Glomerular visceral epithelial cell (primary cell): Measurements from ENCODE around the gene ANTKMT.
"Not testable (repeated sequence)": the region's sequence is repeated elsewhere in the genome, so short reads cannot be mapped to it uniquely, and the experiment has no call there.

Experiments used
- DNase-seq: peaks from one replicate; pipeline ENCODE4 v3.0.0-alpha.2; 2016; ENCODE audit errors: extremely low spot score

The ANTKMT gene

GRCh38 chr16:743794-744500 is 23.0 kb downstream of the ANTKMT start:
- no peak for DNase-seq

DNA sequence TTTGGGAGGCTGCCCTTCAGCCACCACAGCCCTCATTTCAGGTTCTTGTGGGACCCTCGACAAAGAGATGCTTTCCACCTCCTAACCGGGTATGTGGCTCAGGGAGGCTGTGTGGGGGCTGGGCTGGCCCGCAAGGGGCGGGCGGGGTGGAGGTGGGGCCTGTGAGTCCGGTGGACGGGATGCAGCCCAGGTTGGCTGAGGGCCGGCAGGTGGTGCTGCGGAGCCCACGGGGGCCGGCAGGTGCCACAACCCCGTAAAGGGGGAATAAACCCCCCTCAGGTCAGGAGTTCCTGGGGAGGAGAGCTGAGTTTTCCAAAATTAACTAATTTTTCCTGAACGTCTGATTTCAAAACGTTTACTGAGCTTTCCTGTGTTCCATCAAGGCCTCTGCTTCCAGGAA is 24.8 kb downstream of the ANTKMT start:
- DNase-seq, result no peak

- no peak for DNase-seq
Observed at GRCh38 chr16:746637-747036, 25.7 kb downstream of the ANTKMT start.

GRCh38 chr16:747978-748746 is 27.2 kb downstream of the ANTKMT start:
- no peak for DNase-seq

DNA sequence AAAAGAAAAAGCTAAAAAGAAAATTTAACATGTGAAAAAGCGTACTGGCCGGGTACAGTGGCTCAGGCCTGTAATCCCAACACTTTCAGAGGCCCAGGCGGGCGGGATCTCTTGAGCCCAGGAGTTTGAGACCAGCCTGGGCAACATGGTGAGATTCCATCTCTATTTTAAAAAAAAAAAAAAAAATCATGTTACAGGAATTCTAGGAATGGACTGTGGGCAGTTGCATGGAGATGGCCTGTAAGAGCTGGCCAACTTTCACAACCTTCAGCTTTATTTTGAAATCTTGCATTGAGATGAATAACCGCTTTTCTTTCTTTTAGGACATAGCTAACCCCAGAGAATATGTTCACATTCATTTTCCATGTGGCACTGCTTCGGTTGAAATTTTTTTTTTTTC is 28.1 kb downstream of the ANTKMT start:
- no peak for DNase-seq

DNA sequence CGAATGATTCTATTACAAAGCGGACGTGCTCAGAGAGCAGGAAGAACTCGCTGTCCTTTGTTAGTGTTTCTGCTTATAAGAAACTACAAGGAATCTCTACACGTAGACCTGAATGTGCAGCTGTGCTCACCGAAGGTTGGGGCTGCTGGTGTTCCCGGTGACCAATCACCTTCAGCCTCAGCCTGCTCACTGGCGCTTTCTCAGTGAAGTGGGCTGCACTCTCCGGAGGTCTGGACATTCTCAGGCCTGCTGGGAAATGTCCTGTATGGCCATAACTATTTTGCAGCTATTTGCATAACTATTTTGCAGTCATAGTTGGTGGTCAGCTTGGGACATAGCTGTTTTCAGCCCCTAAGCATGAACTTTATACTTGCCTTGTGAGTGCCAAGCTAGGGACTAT is 29.5 kb downstream of the ANTKMT start:
- DNase-seq, result no peak

DNA sequence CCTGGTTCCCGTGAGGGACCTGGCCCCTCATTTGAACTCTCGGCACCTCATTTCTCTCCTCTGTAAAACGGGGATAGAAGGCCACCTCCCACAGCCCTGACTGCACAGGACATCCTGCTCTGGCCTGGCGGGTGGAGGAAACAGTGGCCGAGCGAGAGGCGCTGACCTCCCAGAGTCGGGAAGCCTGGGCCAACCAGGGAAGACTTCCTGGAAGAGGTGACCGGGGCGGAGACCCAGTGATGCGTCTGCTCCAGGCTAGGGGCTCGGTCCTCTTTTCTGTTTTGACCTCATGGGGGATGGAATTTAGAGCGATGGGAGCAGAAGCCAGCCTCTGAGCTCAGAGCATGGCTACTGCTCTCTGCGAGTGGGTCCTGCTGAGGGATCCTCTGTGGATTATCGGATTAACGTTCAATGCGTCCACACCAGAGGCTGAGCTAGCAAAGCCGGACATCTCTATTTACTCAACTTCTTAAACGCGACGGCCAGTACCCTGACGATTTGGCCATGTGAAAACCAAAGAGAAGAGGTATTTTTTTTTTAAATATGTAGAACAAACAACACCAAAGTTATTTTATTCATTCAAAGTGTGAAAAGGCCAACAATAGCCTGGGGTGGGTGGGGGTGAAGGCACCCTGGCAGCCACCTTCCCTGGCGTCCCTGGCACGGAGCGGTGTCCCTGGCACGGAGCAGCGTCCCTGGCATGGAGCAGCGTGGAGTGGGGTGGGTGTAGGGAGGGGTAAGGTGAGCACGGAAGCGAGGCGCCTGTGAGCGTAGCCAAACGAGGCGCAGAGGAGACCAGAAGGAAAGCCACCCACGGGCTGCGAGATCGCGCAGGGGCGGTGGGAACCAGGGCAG is 30.4 kb downstream of the ANTKMT start:
- no peak for DNase-seq

DNA sequence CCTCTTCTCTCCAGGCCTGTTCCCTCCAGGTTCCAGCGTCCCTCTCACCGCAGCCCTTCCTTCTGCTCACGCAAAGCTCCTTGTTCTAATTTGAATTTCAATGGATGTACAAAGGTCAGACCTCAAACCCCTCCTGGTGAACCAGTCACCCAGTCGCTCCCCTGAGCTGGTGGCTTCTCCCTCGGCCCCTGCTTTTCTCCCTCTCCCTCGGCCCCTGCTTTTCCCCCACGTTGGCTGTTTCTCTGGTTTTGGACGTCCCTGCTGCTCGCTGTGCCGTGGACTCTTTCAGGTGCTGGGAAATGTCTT is 31.0 kb downstream of the ANTKMT start:
- no peak for DNase-seq

GRCh38 chr16:754121-754607 is 33.2 kb downstream of the ANTKMT start:
- DNase-seq, result not testable (repeated sequence)

GRCh38 chr16:754656-755055 is 33.7 kb downstream of the ANTKMT start:
- no peak for DNase-seq

DNA sequence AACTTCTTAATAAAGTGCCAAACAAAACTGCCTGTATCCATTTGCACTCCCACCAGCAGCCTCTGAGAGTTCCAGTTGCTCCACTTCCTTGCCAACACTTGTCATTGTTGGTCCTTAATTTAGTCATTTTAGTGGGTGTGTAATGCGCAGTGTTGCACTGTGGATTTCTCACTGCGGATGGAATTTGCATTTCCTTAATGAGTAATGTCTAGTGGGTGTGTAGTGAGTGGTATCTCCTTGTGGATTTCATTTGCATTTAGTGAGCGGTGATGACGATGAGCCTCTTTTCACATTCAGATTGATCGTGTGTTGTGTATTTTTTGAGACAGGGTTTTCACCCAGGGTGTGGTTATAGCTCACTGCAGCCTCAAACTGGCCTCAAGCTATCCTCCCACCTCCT is 35.5 kb downstream of the ANTKMT start:
- DNase-seq, result no peak

DNA sequence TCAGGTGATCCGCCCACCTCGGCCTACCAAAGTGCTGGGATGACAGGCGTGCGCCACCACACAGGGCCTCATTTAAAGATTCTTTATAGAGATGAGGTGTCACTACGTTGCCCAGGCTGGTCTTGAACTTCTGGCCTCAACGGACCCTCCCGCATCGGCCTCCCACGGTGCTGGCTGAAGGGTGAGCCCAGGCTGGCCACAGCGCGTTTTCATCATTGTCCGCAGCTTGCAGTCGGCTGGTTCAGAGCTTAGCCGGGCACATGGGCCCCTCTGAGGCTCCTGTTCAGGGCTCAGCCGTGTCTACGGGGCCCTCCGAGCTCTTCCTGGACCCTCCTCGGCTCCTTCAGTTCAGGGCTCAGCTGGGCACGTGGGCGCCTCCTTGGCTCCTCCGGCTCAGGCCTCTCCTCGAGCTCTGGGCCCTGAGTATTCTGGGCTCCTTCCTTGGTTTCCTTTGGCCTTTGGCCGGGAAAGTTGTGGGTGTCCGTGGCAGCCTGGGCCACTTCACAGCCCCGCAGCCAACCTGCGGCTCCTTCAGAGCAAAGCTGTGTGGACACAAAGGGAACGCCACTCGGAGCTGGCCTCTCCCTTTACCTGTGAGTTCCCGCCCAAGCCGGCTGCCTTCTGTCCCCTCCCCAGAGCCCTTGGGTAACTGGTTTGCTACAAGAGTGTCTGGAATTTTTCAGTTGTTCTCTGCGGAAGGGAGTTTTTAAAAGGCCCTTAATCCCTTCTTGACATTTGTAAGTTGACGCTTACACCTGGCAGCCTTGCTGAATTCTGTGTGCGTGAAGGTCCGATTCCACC is 38.4 kb downstream of the ANTKMT start:
- no peak for DNase-seq

- no peak for DNase-seq
Observed at GRCh38 chr16:760065-760464, 39.1 kb downstream of the ANTKMT start.

DNA sequence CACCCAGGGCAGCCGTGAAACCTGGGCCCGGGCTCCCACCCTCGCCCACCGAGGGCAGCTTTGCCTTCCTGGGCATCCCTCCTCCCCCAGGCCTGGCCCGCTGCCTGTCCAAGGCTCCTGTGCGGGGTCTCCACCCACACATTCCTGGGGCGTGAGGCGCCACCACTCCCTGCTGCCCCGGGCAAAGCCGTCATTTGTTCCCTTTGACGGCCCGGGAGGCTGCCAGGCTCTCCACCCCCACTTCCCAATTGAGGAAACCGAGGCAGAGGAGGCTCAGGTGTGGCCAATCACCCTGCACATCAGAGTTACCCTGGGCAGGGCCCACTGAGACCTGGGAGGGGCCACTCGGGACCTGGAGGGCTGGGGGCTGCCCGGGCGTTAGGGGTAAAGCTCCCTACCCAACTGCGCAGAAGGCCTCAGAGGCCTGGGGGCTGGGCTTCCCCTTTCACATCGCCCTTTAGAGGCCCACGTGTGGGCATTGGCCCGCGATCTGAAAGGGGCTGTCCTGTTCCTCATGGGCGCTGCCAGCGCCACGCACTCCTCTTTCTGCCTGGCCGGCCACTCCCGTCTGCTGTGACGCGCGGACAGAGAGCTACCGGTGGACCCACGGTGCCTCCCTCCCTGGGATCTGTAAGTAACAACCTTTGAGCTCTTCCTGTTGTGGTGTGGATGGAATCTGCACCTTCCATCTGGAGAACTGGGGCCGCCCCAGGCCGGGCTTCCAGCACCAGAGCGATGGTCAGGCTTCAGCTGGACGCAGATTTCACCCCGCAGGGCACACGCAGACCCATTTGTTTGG is 39.8 kb downstream of the ANTKMT start, which contains the start of gene MSLN:
Gene MSLN (plus strand): TSS at position 190 of the 799 bp plus-strand sequence. CDS start 1,947 bp downstream, outside the sequence.
- DNase-seq, result no peak

DNA sequence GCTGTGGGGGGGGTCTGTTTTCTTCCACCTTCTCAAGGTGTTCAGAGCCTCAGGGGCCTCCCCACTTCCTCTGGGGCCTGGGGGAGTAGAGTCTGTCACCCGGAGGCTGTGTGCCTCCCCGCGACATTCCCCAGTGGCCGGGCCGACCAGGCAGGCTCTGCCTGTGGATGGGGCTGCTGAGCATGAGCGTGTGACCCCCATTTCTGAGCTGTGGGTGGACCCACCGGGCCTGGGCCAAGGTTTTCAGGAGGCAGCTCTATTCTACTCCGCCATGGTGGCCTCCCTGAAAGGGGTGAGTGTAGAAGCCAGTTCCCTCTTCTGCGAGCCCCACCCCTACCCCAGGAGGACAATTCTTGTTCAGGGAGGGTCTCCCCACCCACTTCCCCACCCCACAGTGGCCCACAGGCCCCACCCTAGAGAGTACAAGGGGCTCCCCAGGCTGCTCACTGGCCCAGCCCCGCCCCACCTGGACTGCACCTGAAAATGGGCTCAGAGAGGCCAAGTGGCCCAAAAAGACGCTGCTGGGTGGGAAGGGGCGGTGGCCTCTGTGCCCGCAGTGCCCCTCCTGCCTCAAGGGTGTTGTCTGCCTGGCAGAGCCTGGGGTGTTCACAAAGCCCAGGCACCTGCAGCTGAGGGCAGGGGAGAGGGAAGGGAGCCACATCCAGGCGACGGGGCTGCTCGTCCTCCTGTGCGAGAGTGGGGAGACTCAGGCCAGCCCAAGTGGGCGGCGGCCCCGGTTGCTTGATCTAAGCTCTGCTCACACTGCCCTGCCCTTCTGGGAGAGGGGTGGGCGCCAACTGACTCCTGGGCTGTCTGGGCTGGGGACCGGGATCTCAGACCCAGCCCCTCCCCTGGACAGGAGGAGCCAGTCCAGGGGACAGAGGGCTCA is 40.9 kb downstream of the ANTKMT start:
- no peak for DNase-seq

DNA sequence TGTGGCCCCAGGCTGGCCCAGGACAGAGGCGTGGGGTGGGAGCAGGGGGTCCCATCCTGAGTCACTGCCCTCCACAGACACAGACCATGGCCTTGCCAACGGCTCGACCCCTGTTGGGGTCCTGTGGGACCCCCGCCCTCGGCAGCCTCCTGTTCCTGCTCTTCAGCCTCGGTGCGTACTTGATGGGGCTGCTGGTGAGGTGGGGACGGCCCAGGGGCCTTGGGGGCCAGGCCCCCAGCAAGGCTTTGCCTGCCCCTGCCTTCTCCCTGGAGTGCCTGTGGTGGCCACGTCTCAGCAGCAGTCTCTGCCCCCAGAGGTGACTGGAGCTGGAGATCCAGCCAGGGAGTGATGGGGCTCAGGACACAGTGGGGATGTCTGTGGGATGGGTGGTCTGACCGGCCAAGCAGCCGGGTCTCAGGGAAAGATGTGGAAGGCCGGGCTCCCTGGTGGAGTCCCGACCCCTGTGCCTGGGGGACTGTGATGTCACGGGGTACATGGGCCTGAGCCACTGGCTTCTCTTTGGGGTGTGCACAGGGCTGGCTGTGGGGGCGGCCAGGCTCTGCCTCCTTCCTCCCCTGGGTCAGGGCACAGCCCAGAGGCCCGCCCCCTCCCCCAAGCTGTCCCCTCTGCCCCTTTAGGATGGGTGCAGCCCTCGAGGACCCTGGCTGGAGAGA is 41.8 kb downstream of the ANTKMT start:
- DNase-seq, result no peak

DNA sequence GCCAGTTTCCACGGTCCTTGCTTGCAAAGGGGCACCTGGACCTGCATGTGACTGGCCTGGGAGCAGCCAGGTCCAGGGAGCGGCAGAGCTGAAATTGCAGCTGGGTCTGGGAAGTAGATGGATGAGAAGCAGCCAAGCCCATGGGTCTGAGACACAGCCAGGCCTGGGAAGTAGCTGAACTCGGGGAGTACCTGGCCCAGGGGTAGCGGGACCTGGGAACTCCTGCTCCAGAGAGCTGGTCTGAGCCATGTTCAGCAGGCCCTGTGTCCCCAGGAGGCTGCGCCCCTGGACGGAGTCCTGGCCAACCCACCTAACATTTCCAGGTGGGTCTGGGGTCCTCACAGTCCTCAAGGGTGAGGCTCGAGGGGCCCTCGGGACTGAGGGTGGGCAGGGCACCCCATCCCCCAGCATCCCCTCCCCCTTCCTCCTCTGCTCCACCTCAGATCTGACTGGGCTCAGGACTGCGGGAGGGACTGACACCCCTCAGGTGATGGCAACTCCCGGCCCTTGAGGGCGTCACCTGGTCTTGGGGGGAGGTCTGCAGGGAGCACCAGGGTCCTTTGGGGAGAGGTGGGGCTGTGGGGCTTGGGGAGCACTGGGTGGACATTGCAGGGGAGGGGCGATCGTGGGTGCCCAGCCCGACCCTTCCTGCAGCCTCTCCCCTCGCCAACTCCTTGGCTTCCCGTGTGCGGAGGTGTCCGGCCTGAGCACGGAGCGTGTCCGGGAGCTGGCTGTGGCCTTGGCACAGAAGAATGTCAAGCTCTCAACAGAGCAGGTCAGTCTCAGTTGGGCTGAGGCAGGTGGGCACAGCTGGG is 42.6 kb downstream of the ANTKMT start:
- DNase-seq, result no peak

GRCh38 chr16:764184-764750 is 43.3 kb downstream of the ANTKMT start:
- DNase-seq, result no peak
